ENCODE data around the gene ATP2A2. TPM values are rescaled to one million over a fixed set of nuclear protein-coding genes. Genes with fewer than 3 reads are reported as not detected.
A peak's percentile ranks its signal among the peaks of the same experiment; 100 is the strongest.

ATP2A2 gene
- polyA plus RNA-seq, result 144 TPM
- long read RNA-seq, donor 1, full-length matches to known transcripts, result 5 of 5 reads
- long read RNA-seq, donor 1, partial matches to known transcripts, result 0 of 5 reads
- long read RNA-seq, donor 1, other reads (novel, unspliced or antisense), result 0 of 5 reads
- long read RNA-seq, donor 2, full-length matches to known transcripts, result 7 of 18 reads
- long read RNA-seq, donor 2, partial matches to known transcripts, result 11 of 18 reads
- long read RNA-seq, donor 2, other reads (novel, unspliced or antisense), result 0 of 18 reads
- long read RNA-seq, donor 3, result 0 reads
- long read RNA-seq, donor 4, result 0 reads
- long read RNA-seq, donor 5, full-length matches to known transcripts, result 6 of 6 reads
- long read RNA-seq, donor 5, partial matches to known transcripts, result 0 of 6 reads
- long read RNA-seq, donor 5, other reads (novel, unspliced or antisense), result 0 of 6 reads
- long read RNA-seq, donor 6, full-length matches to known transcripts, result 4 of 31 reads
- long read RNA-seq, donor 6, partial matches to known transcripts, result 27 of 31 reads
- long read RNA-seq, donor 6, other reads (novel, unspliced or antisense), result 0 of 31 reads
- long read RNA-seq, donor 7, full-length matches to known transcripts, result 5 of 5 reads
- long read RNA-seq, donor 7, partial matches to known transcripts, result 0 of 5 reads
- long read RNA-seq, donor 7, other reads (novel, unspliced or antisense), result 0 of 5 reads
- long read RNA-seq, donor 8, full-length matches to known transcripts, result 7 of 16 reads
- long read RNA-seq, donor 8, partial matches to known transcripts, result 9 of 16 reads
- long read RNA-seq, donor 8, other reads (novel, unspliced or antisense), result 0 of 16 reads
- long read RNA-seq, donor 9, full-length matches to known transcripts, result 4 of 474 reads
- long read RNA-seq, donor 9, partial matches to known transcripts, result 457 of 474 reads
- long read RNA-seq, donor 9, other reads (novel, unspliced or antisense), result 13 of 474 reads
- long read RNA-seq, donor 10, full-length matches to known transcripts, result 13 of 13 reads
- long read RNA-seq, donor 10, partial matches to known transcripts, result 0 of 13 reads
- long read RNA-seq, donor 10, other reads (novel, unspliced or antisense), result 0 of 13 reads
- long read RNA-seq, donor 11, full-length matches to known transcripts, result 3 of 16 reads
- long read RNA-seq, donor 11, partial matches to known transcripts, result 13 of 16 reads
- long read RNA-seq, donor 11, other reads (novel, unspliced or antisense), result 0 of 16 reads

GRCh38 chr12:110280779-110281548 is at the start of gene ATP2A2:
TSS of gene ATP2A2 (plus strand) at chr12:110281247. CDS start at chr12:110281790, 543 bp downstream.
- WGBS (ENCODE audit: insufficient coverage, low lambda C conversion rate), result no CpG with 5 or more reads among the region's 108 CpGs
- Histone ChIP-seq H3K27me3 (ENCODE audit: control insufficient read depth, insufficient read depth, low read length) (no peaks in the 10 kb centered on the region), H3K4me1 (ENCODE audit: control insufficient read depth, insufficient read depth, low read length) (peaks cover 11% of the 10 kb centered on the region), H3K9me3 (ENCODE audit: control insufficient read depth, low read depth, low read length) (no peaks in the 10 kb centered on the region), H3K27ac (ENCODE audit: low read length) (peak within 1 kb of the TSS; percentile 87), H3K4me3 (ENCODE audit: low read length) (peak within 1 kb of the TSS; percentile 93), H3K36me3 (ENCODE audit: control insufficient read depth, insufficient read depth, low read length) (peaks cover 13% of the 10 kb centered on the region)
- DNase-seq, result peak; percentile 92 to 95

DNA sequence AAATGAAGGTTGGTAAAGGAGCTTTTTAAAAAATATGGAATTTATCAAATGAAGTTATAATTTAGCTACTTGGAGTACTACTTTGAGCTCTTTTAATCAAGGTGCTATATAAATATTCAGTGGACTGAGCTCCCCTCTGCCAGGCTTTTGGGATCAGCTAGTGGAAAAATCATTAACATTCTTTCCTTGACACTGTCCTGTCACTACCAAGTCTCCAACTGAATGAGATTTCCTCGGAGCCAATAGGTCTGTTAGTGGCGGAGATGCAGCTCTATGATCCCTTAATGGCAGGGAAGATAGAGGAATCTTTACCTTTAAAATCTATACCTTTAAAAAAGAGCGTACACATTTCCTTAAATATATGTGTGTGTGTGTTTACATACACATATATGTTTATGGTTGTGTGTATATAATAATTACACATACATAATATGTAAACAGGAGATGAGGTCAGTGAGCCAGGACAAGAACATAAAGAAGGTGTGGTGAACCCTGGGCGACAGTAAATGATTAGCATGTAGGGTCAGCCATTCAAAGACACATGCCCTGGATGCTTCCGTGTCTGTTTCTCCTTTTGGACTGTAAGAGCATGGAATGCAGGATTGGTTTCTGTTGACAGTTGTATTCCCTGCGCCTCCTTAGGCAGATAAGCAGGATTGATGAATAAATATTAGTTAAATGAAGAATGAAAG is 47.7 kb upstream of the ATP2A2 start:
- no CpG with 5 or more reads among the region's 6 CpGs for WGBS (ENCODE audit: insufficient coverage, low lambda C conversion rate)
- H3K27ac ChIP-seq (ENCODE audit: low read length), result peak overlapping the region; percentile 78
- peak; percentile 56 to 79 for DNase-seq

GRCh38 chr12:110234331-110234751 is 46.7 kb upstream of the ATP2A2 start:
- Histone ChIP-seq H3K4me1 (ENCODE audit: control insufficient read depth, insufficient read depth, low read length) (peaks cover 17% of the 10 kb centered on the region), H3K27me3 (ENCODE audit: control insufficient read depth, insufficient read depth, low read length) (no peaks in the 10 kb centered on the region), H3K9me3 (ENCODE audit: control insufficient read depth, low read depth, low read length) (no peaks in the 10 kb centered on the region), H3K4me3 (ENCODE audit: low read length) (no peak overlapping the region), H3K36me3 (ENCODE audit: control insufficient read depth, insufficient read depth, low read length) (no peaks in the 10 kb centered on the region), H3K27ac (ENCODE audit: low read length) (peak overlapping the region; percentile 78)
- no CpG with 5 or more reads among the region's 2 CpGs for WGBS (ENCODE audit: insufficient coverage, low lambda C conversion rate)
- peak in 1 of 2 donors; percentile 62 for DNase-seq

More for the DNA sequence above, 47.7 kb upstream of the ATP2A2 start:
- Histone ChIP-seq H3K9me3 (ENCODE audit: control insufficient read depth, low read depth, low read length) (no peaks in the 10 kb centered on the region), H3K4me1 (ENCODE audit: control insufficient read depth, insufficient read depth, low read length) (peaks cover 17% of the 10 kb centered on the region), H3K27me3 (ENCODE audit: control insufficient read depth, insufficient read depth, low read length) (no peaks in the 10 kb centered on the region), H3K36me3 (ENCODE audit: control insufficient read depth, insufficient read depth, low read length) (no peaks in the 10 kb centered on the region), H3K4me3 (ENCODE audit: low read length) (no peak overlapping the region)

GRCh38 chr12:110234755-110235154 is 46.3 kb upstream of the ATP2A2 start:
- no peaks in the 10 kb centered on the region for H3K27me3 ChIP-seq (ENCODE audit: control insufficient read depth, insufficient read depth, low read length)
- peaks cover 17% of the 10 kb centered on the region for H3K4me1 ChIP-seq (ENCODE audit: control insufficient read depth, insufficient read depth, low read length)
- no peak overlapping the region for H3K4me3 ChIP-seq (ENCODE audit: low read length)
- H3K27ac ChIP-seq (ENCODE audit: low read length), result peak overlapping the region; percentile 78
- 54% methylated on average over 3 of the region's 3 CpGs for WGBS (ENCODE audit: insufficient coverage, low lambda C conversion rate)
- no peaks in the 10 kb centered on the region for H3K36me3 ChIP-seq (ENCODE audit: control insufficient read depth, insufficient read depth, low read length)
- no peaks in the 10 kb centered on the region for H3K9me3 ChIP-seq (ENCODE audit: control insufficient read depth, low read depth, low read length)
- peak in 1 of 2 donors; percentile 25 for DNase-seq

DNA sequence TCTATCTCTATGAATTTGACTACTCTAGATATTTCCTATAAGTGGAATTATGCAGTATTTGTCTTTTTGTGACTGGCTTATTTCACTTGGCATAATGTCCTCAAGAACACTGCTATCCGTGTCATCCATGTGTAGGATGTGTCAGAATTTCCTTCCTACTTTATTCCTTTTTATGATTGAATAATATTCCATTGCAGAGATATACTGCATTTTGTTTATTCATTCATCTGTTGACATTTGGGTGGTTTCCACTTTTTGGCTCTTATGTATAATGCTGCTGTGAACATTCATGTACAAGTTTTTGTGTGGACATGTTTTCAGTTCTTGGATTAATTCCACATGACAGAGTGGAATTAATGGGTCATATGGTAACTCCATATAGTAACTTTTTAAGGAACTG is 45.7 kb upstream of the ATP2A2 start:
- no peaks in the 10 kb centered on the region for H3K36me3 ChIP-seq (ENCODE audit: control insufficient read depth, insufficient read depth, low read length)
- peak overlapping the region; percentile 78 for H3K27ac ChIP-seq (ENCODE audit: low read length)
- no peaks in the 10 kb centered on the region for H3K9me3 ChIP-seq (ENCODE audit: control insufficient read depth, low read depth, low read length)
- no peak for DNase-seq
- peaks cover 17% of the 10 kb centered on the region for H3K4me1 ChIP-seq (ENCODE audit: control insufficient read depth, insufficient read depth, low read length)
- H3K4me3 ChIP-seq (ENCODE audit: low read length), result no peak overlapping the region
- H3K27me3 ChIP-seq (ENCODE audit: control insufficient read depth, insufficient read depth, low read length), result no peaks in the 10 kb centered on the region
- WGBS (ENCODE audit: insufficient coverage, low lambda C conversion rate), result 100% methylated on average over 1 of the region's 1 CpG

GRCh38 chr12:110243227-110243626 is 37.8 kb upstream of the ATP2A2 start:
- WGBS (ENCODE audit: insufficient coverage, low lambda C conversion rate), result no CpG with 5 or more reads among the region's 5 CpGs
- H3K9me3 ChIP-seq (ENCODE audit: control insufficient read depth, low read depth, low read length), result peaks cover 3% of the 10 kb centered on the region
- no peaks in the 10 kb centered on the region for H3K27me3 ChIP-seq (ENCODE audit: control insufficient read depth, insufficient read depth, low read length)
- DNase-seq, result no peak
- H3K27ac ChIP-seq (ENCODE audit: low read length), result no peak overlapping the region
- H3K4me1 ChIP-seq (ENCODE audit: control insufficient read depth, insufficient read depth, low read length), result peaks cover 31% of the 10 kb centered on the region
- H3K36me3 ChIP-seq (ENCODE audit: control insufficient read depth, insufficient read depth, low read length), result no peaks in the 10 kb centered on the region
- no peak overlapping the region for H3K4me3 ChIP-seq (ENCODE audit: low read length)

DNA sequence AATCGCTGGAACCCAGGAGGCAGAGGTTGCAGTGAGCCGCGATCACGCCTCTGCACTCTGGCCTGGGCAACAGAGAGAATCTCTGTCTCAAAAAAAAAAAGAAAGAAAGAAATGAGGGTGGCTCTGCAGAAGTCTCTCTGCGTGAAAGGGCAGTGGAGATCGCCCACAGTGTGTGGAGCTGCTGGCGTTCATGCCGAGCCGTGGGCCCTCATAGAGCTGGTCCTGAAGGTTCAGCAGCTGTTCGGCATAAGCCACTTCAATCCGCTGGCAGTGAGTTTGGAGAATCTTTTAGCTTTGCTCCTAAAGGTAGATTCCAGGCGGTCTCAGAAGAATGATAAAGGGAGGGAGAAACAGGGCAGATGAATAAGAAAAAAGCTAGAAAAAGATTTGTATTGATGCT is 36.7 kb upstream of the ATP2A2 start:
- Histone ChIP-seq H3K27me3 (ENCODE audit: control insufficient read depth, insufficient read depth, low read length) (no peaks in the 10 kb centered on the region), H3K4me1 (ENCODE audit: control insufficient read depth, insufficient read depth, low read length) (peaks cover 42% of the 10 kb centered on the region), H3K4me3 (ENCODE audit: low read length) (no peak overlapping the region), H3K27ac (ENCODE audit: low read length) (no peak overlapping the region), H3K36me3 (ENCODE audit: control insufficient read depth, insufficient read depth, low read length) (no peaks in the 10 kb centered on the region), H3K9me3 (ENCODE audit: control insufficient read depth, low read depth, low read length) (peaks cover 3% of the 10 kb centered on the region)
- whole genome bisulfite sequencing (ENCODE audit: insufficient coverage, low lambda C conversion rate), result 91% methylated on average over 4 of the region's 12 CpGs
- DNase-seq, result no peak

GRCh38 chr12:110244829-110245228 is 36.2 kb upstream of the ATP2A2 start:
- no peak overlapping the region for H3K4me3 ChIP-seq (ENCODE audit: low read length)
- peaks cover 3% of the 10 kb centered on the region for H3K9me3 ChIP-seq (ENCODE audit: control insufficient read depth, low read depth, low read length)
- no peaks in the 10 kb centered on the region for H3K27me3 ChIP-seq (ENCODE audit: control insufficient read depth, insufficient read depth, low read length)
- WGBS (ENCODE audit: insufficient coverage, low lambda C conversion rate), result no CpG with 5 or more reads among the region's 8 CpGs
- peaks cover 47% of the 10 kb centered on the region for H3K4me1 ChIP-seq (ENCODE audit: control insufficient read depth, insufficient read depth, low read length)
- H3K27ac ChIP-seq (ENCODE audit: low read length), result peak overlapping the region; percentile 93
- DNase-seq, result no peak
- no peaks in the 10 kb centered on the region for H3K36me3 ChIP-seq (ENCODE audit: control insufficient read depth, insufficient read depth, low read length)

GRCh38 chr12:110245369-110245772 is 35.7 kb upstream of the ATP2A2 start:
- DNase-seq, result peak in 1 of 2 donors; percentile 51
- Histone ChIP-seq H3K4me3 (ENCODE audit: low read length) (no peak overlapping the region), H3K9me3 (ENCODE audit: control insufficient read depth, low read depth, low read length) (peaks cover 3% of the 10 kb centered on the region), H3K27me3 (ENCODE audit: control insufficient read depth, insufficient read depth, low read length) (no peaks in the 10 kb centered on the region), H3K4me1 (ENCODE audit: control insufficient read depth, insufficient read depth, low read length) (peaks cover 52% of the 10 kb centered on the region), H3K27ac (ENCODE audit: low read length) (peak overlapping the region; percentile 93), H3K36me3 (ENCODE audit: control insufficient read depth, insufficient read depth, low read length) (no peaks in the 10 kb centered on the region)
- no CpG with 5 or more reads among the region's 3 CpGs for WGBS (ENCODE audit: insufficient coverage, low lambda C conversion rate)

Measured in large intestine (tissue), 12 donors.